Panc1 (cell line): ENCODE data around the gene DROSHA. TPM values are rescaled to one million over a fixed set of nuclear protein-coding genes. Genes with fewer than 3 reads are reported as not detected.

Experiments
- ATAC-seq: fragments of 200-7000 bp; cut with Tn5 transposase; 2 replicates; pipeline ENCODE4 v1.9.1; 2020; ENCODE audit warnings: mild to moderate bottlenecking, moderate library complexity
- BruUV-seq: library from RNA; stranded (reverse); fragments of 400-500 nt; replicated peaks from 2 replicates; lab custom pipeline; 2021; lab: Mats Ljungman, UMichigan
- CTCF ChIA-PET: fragments of 300-600 bp; sonication (Branson Sonifier 250); formaldehyde crosslinking; loops from one replicate; lab custom pipeline; 2022; ENCODE audit warnings: antibody characterized with exemption; lab: Charles Lee
- POLR2A ChIA-PET: fragments of 300-600 bp; sonication (Branson Sonifier 250); formaldehyde crosslinking; loops from one replicate; lab custom pipeline; 2022; ENCODE audit warnings: antibody characterized with exemption; lab: Charles Lee
- DNase-seq: peaks from one replicate; pipeline ENCODE4 v3.0.0-alpha.2; 2010; ENCODE audit warnings: low read depth, low spot score
- H3K27ac ChIP-seq: 2 replicates; pipeline ENCODE4 v1.5.1; 2011; ENCODE audit warnings: mild to moderate bottlenecking, low read length, inconsistent platforms
- H3K27me3 ChIP-seq: fragments of 200-500 bp; sonication (Bioruptor generic); 2 replicates; pipeline ENCODE4 v1.6.0; 2014; ENCODE audit warnings: low read length, inconsistent platforms; ENCODE audit not compliant: control insufficient read depth, insufficient read depth
- H3K36me3 ChIP-seq: fragments of 200-500 bp; sonication (Bioruptor generic); 2 replicates; pipeline ENCODE4 v1.5.1; 2014; ENCODE audit warnings: inconsistent platforms, mild to moderate bottlenecking, low read length, moderate library complexity; ENCODE audit not compliant: control insufficient read depth, insufficient read depth
- H3K4me1 ChIP-seq: 2 replicates; pipeline ENCODE4 v1.5.1; 2011; ENCODE audit warnings: inconsistent platforms, mild to moderate bottlenecking, low read length, moderate library complexity; ENCODE audit not compliant: control insufficient read depth, insufficient read depth
- H3K4me3 ChIP-seq, 2 experiments: 2 replicates each; pipeline ENCODE4 v1.5.1; 2011 to 2012; ENCODE audit warnings: low read depth in 2 of 2, low read length in 2 of 2, mild to moderate bottlenecking in 2 of 2, inconsistent platforms in 1 of 2, moderate library complexity in 1 of 2
- H3K9me3 ChIP-seq: fragments of 200-500 bp; sonication (Bioruptor generic); 2 replicates; pipeline ENCODE4 v1.5.1; 2014; ENCODE audit warnings: low read depth, mild to moderate bottlenecking, inconsistent platforms, low read length, moderate library complexity; ENCODE audit not compliant: control insufficient read depth, insufficient read depth
- POLR2AphosphoS5 ChIP-seq: IDR thresholded peaks from 2 replicates; pipeline ENCODE4 v1.6.1; 2012; ENCODE audit warnings: mild to moderate bottlenecking, low read depth, low read length, moderate library complexity
- SIN3A ChIP-seq: IDR thresholded peaks from 2 replicates; pipeline ENCODE4 v1.6.1; 2012; ENCODE audit warnings: low read depth, mild to moderate bottlenecking, low read length, moderate library complexity, borderline replicate concordance; ENCODE audit not compliant: insufficient read depth
- TCF7L2 ChIP-seq: IDR thresholded peaks from 2 replicates; pipeline ENCODE4 v1.6.1; 2011; ENCODE audit warnings: mild to moderate bottlenecking, low read depth, low read length, inconsistent platforms
- in situ Hi-C: cut with HindIII; loops from 2 replicates; pipeline ENCODE4 v1.10.0; 2016; ENCODE audit warnings: low sequenced_read_pairs, low pct_unique_long_range_greater_than_20kb
- intact Hi-C: fragments of 100-400 bp; cut with micrococcal nuclease; formaldehyde crosslinking; loops from one replicate; pipeline ENCODE4 v1.10.0; 2022; ENCODE audit not compliant: unreplicated experiment
- total RNA-seq: library from RNA; stranded (reverse); gene quantifications from one replicate; pipeline ENCODE4 v1.2.1, GENCODE V29; 2021; ENCODE audit not compliant: unreplicated experiment
- TF ChIP-seq, protein P1 (sequence below): fragments of 450-650 bp; IDR thresholded peaks from 2 replicates; pipeline ENCODE4 v1.5.1; 2017; ENCODE audit warnings: mild to moderate bottlenecking
- TF ChIP-seq, protein P2 (sequence below), 2 experiments: IDR thresholded peaks; 2 replicates each; pipeline ENCODE4 v1.6.1; 2011 to 2012; ENCODE audit warnings: low read depth in 2 of 2, control low read depth in 1 of 2, low read length in 1 of 2, mild to moderate bottlenecking in 1 of 2, moderate library complexity in 1 of 2; ENCODE audit not compliant: insufficient read depth in 1 of 2

Gene DROSHA
- total RNA-seq, 1 experiment from 2014 or later = 98.1 TPM

GRCh38 chr5:31380049-31380448 is 151.8 kb downstream of the DROSHA start:
- H3K36me3 ChIP-seq = no peaks in the 10 kb centered on the region
- no peaks in the 10 kb centered on the region for H3K27me3 ChIP-seq
- no peak overlapping the region for H3K27ac ChIP-seq
- DNase-seq (no peak), ATAC-seq (no peak)
- H3K4me1 ChIP-seq = no peaks in the 10 kb centered on the region
- POLR2A ChIA-PET = no interaction called here
- intact Hi-C loops (no loop called here), in situ Hi-C loops (no loop called here)
- H3K4me3 ChIP-seq = no peak overlapping the region
- BruUV-seq = no TSS peak
- TF ChIP-seq POLR2AphosphoS5 (no peak), SIN3A (no peak), TCF7L2 (no peak)
- TF ChIP-seq, protein P1, sequence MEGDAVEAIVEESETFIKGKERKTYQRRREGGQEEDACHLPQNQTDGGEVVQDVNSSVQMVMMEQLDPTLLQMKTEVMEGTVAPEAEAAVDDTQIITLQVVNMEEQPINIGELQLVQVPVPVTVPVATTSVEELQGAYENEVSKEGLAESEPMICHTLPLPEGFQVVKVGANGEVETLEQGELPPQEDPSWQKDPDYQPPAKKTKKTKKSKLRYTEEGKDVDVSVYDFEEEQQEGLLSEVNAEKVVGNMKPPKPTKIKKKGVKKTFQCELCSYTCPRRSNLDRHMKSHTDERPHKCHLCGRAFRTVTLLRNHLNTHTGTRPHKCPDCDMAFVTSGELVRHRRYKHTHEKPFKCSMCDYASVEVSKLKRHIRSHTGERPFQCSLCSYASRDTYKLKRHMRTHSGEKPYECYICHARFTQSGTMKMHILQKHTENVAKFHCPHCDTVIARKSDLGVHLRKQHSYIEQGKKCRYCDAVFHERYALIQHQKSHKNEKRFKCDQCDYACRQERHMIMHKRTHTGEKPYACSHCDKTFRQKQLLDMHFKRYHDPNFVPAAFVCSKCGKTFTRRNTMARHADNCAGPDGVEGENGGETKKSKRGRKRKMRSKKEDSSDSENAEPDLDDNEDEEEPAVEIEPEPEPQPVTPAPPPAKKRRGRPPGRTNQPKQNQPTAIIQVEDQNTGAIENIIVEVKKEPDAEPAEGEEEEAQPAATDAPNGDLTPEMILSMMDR = no peak
- TF ChIP-seq, protein P2, sequence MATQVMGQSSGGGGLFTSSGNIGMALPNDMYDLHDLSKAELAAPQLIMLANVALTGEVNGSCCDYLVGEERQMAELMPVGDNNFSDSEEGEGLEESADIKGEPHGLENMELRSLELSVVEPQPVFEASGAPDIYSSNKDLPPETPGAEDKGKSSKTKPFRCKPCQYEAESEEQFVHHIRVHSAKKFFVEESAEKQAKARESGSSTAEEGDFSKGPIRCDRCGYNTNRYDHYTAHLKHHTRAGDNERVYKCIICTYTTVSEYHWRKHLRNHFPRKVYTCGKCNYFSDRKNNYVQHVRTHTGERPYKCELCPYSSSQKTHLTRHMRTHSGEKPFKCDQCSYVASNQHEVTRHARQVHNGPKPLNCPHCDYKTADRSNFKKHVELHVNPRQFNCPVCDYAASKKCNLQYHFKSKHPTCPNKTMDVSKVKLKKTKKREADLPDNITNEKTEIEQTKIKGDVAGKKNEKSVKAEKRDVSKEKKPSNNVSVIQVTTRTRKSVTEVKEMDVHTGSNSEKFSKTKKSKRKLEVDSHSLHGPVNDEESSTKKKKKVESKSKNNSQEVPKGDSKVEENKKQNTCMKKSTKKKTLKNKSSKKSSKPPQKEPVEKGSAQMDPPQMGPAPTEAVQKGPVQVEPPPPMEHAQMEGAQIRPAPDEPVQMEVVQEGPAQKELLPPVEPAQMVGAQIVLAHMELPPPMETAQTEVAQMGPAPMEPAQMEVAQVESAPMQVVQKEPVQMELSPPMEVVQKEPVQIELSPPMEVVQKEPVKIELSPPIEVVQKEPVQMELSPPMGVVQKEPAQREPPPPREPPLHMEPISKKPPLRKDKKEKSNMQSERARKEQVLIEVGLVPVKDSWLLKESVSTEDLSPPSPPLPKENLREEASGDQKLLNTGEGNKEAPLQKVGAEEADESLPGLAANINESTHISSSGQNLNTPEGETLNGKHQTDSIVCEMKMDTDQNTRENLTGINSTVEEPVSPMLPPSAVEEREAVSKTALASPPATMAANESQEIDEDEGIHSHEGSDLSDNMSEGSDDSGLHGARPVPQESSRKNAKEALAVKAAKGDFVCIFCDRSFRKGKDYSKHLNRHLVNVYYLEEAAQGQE (IDR thresholded peaks at IDR 0.05; ENCODE audit: insufficient read depth in 1 of 2, low read depth in 2 of 2, low read length in 1 of 2) = no peak
- CTCF ChIA-PET = no interaction called here
- H3K9me3 ChIP-seq = no peaks in the 10 kb centered on the region

GRCh38 chr5:31378838-31379237 is 153.1 kb downstream of the DROSHA start:
- TF ChIP-seq SIN3A (no peak), POLR2AphosphoS5 (no peak), TCF7L2 (no peak)
- TF ChIP-seq, protein P2 (IDR thresholded peaks at IDR 0.05; ENCODE audit: insufficient read depth in 1 of 2, low read depth in 2 of 2, low read length in 1 of 2) = no peak
- TF ChIP-seq, protein P1 = no peak
- H3K36me3 ChIP-seq = no peaks in the 10 kb centered on the region
- H3K27ac ChIP-seq = no peak overlapping the region
- intact Hi-C loops (no loop called here), in situ Hi-C loops (no loop called here)
- BruUV-seq = no TSS peak
- H3K27me3 ChIP-seq = no peaks in the 10 kb centered on the region
- ChIA-PET CTCF (interaction anchor here (0.6 kb wide), 1 partner anchor 253 kb away, joined by 14 read pairs; no protein-coding TSS in a partner anchor), POLR2A (no interaction called here)
- H3K4me3 ChIP-seq = no peak overlapping the region
- no peak for ATAC-seq
- H3K9me3 ChIP-seq = no peaks in the 10 kb centered on the region
- no peak for DNase-seq
- H3K4me1 ChIP-seq = no peaks in the 10 kb centered on the region
